Stimulated activated CD8-positive, alpha-beta memory T cell treated with anti-CD3 and anti-CD28 coated beads, Interleukin-4, amount 100 ng/mL, for 1 hour (primary cell): ENCODE measurements around the gene LPGAT1.

Experiments used
- DNase-seq, 2 donors: peaks; one replicate each; pipeline ENCODE4 v3.0.0-alpha.2; 2020; ENCODE audit warnings: low read depth in 2 of 2, low spot score in 1 of 2

Gene LPGAT1

DNA sequence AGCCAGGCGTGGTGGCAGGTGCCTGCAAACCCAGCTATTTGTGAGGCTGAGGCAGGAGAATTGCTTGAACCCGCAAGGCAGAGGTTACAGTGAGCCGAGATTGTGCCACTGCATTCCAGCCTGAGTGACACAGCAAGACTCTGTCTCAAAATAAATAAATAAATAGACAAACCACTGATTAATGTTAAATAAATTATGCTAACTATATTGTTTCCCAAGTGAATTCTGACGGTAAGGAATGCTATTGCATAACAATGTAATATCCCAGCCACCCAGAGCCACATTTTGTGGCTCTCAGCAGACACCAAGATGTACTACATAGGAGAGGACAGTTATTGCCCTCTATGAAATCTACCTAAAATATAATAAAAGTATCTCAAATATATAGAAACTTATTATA is 55.4 kb downstream of the LPGAT1 start:
- DNase-seq = no peak

DNA sequence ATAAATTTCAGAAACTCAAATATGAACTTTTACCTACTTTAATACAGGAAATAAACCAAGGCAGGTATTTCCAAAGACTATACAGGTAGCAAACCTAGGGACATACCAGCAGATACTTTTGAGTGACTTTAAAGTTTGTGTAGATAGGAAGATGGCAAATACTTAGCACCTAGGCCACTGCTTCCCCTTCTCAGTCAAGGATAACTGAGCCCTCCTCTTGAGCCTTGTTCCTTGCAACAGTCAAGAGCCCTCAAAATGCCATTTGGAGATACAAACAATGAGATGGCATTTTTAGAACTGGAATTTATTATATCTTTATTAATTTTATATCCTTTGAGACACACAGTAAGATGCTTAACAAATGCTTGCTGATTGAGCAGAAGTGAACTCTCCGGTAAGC is 65.9 kb downstream of the LPGAT1 start:
- no peak for DNase-seq

DNA sequence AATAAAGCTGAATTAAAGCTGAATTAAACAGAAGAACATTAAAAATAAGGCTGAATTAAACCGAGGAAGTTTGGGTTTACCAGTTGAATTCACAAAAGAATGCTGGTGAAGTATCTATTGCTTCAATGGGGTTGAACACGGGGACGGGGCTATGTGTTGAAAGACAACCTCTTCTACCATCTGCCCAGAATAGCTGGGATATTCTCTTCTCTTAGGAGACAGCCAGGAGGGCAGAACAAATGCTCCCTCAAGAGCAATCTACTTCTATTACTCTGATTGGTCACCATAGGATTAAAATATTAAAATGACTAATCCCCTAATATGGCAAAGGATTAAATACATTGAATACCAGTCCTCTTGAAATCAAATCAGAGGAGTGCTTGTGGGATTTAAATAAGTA is 68.4 kb downstream of the LPGAT1 start:
- DNase-seq = no peak

DNA sequence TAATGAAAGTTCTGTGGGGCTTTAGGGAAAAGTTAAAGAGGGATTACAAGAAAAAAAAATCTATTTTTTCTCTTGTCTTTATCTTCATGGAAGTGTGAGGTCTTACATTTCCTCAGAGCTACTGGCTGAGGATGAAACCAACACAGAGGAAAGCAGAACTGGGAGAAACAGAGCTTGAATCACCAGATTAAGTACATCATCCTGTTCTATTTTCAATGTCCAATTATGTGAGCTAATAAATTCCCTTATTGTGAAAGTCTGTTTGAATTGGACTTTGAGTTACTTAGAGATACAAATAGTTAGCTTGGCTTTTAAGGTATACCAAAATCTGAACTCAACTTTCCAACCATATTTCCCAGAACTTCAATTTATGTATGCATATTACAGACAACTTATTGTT is 69.2 kb downstream of the LPGAT1 start:
- no peak for DNase-seq

DNA sequence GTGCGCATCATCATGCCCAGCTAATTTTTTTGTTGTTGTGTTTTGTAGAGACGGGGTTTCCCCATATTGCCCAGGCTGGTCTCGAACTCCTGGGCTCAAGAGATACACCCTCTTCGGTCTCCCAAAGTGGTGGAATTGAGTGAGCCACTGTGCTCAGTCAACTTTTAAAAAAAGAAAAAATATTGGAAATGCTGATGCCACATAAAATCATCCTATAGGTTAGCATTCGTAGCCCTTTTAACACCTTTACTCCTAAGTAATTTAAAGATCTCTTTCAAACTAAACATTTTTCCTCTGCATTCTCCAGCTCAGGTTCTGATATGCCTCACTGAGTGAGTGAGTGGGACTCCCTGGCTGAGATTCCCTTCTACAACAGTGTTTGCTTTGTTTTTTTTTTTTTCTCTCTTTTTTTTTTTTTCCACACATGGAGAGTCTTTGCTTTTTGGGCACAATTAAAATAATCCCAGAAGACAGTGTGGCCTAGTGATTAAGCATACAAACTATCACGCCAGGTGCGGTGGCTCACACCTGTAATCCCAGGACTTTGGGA is 74.0 kb downstream of the LPGAT1 start:
- DNase-seq = no peak

DNA sequence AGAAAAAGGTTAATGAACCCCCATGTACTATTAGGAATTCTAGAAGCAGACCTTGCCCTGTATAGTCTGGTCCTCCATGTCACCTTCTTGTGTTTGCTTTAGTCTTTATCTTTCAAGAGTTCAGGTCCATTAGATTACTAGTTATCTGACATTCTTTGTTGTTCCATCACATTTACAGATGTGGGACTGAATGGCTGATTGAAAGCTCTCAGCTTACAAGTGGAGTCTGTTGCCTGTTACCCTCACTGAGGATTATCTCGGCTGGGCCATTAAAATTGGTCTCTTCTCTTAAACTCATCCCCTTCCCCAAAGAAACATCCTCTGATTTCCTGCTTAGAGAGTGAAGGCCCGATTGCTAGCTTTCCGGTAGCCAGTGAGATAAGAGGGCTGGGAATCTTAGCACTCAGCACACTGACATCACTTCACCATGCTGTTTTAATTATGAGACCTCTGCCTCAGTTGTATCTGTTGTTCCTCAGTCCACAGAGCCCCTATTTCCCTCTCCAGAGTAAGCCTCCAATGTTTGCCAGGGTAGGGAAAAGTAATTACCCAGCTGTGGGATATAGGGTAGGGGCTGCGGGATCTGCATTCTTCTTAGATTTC is 76.8 kb downstream of the LPGAT1 start:
- no peak for DNase-seq

DNA sequence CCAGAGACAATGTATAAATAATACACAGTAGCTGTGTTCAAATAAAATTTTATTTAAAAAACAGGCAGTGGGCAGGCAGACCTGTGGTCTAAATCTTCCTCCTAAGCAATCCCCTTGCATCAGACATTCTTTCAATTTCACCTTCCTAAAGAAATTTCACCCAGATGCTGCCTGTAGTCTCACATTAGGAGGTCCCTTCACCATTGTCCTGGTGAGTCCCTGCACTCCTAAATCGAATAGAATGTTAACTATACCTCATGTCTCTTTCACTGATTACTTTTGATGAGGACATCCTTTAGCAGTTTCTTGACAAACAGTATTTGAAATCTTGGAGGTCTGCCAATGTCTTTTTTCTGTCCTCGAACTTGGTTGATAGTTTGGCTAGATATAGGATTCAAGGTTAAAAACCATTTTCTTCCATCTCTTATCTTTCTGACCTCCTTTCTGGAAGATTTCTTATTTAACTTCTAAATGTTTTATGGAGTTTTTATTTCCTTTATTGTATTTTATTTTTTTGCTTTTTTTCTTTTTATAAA is 77.5 kb downstream of the LPGAT1 start:
- no peak for DNase-seq

DNA sequence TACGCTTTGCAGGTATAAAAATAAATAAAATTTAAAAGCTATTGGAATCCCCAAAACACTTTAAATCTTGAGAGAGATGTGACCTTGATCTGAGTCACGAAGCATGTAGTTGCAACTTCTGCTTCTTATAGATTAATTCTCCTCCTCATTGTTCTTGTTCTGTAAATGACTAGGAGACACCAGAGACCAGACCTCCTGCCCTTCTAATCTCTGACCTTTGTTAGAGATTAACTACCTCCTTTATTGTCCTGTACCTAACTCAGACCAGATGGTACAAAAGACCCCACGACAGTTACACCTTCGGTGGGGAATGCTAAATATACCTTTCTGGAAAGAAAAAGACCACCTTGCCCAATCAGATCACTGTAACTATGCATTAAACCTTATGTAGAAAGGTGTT is 78.2 kb downstream of the LPGAT1 start:
- no peak for DNase-seq

DNA sequence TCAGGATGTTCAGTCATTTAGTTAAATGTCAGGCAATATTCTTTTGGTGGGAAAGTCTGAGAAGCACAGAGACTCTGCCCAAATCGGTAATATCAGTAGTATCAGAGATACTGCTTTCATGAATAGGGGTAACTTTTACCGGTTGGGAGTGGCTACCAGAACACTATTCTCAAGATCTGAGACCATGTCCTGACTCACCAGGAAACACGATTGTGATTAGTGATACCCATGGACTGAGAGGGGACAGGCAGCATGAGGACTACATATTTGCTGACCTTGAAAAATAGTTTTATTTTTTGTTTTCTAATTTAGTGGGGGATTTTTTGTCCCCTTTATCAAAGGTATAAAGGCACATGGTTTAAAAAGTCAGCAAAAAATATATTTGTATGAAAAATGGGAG is 79.1 kb downstream of the LPGAT1 start:
- no peak for DNase-seq

DNA sequence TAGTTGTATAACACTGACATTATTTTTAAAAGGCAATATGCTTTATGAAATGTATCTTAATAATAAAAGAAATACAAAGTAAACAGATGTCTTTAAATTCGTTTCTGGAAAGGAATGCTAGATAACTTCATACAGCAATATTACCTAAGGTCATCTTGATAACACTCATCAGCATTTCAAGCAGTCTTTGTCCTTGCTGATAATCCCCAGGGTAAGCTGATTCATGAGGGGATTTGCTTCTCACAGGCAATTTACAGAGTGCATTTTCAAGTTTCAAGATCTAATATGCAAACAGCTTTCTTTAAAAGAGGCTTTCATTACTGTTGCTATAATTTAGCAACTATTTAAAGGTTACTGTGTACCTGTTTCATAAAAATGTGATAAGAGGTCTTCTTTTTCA is 80.0 kb downstream of the LPGAT1 start:
- no peak for DNase-seq

DNA sequence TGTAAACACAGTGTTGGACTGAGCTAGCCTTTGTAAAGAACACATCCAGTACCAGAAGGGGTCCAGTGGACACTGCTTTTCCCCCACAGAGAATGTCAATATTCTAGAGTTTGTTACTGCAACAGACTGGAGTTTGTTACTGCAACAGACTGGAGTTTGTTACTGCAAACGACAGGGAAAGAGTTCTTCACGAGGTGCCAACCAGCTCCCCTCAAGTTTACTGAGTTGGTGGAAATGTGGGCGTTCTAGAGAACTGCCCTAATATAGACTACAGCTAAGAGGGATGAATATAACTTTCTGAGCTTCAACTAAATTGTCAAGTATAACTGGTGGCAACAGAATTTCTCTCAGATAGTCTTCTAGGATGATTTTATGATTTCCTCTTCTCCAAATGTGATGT is 81.3 kb downstream of the LPGAT1 start:
- DNase-seq = no peak

DNA sequence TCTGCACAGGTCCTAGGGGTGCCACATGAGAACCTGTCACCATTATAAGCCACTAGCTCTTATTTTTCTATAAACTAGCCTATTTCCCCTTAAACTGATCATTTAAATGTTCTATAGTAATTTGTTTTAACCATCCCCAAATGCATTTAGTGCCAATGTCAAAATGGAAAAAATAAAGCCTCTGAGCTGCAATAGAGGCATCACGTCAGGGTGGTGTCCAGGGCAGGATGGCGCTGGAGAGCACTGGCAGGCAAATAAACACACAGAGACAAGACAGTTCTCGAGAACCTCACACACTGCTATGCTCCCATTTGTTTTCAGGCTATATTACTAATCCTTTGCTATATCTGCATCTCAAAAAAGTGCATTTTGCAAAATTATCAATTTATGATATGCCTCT is 81.8 kb downstream of the LPGAT1 start:
- DNase-seq = no peak

DNA sequence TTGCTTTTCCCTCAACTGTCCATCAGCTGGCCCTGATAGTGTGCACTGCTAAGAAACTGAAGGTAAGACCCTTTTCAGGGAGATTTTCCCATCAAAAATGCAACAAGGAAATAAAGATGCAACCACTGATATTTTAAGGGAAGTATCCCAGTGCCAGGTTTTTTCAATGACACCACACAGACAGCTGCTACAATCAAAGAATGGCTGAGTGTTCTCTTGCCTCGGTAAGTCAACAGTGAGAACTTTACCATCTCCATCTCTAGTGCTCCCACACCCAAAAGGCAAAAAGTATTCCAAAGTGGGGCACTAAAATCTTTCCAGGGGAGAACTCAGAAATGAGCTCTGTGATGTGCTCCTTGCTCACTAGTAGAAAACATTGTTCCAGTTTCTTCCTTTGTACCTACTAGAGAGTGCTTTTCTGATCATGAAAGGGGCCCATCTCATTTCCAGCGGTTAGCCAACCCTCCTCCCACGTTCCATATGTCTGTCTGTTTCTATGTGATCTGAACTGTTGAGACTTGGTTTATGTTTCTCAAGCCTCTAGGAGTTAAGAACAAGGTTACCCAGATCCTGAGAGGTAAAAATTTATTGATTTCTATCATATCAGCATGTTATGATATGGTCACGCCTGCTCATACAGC is 87.6 kb downstream of the LPGAT1 start:
- no peak for DNase-seq

DNA sequence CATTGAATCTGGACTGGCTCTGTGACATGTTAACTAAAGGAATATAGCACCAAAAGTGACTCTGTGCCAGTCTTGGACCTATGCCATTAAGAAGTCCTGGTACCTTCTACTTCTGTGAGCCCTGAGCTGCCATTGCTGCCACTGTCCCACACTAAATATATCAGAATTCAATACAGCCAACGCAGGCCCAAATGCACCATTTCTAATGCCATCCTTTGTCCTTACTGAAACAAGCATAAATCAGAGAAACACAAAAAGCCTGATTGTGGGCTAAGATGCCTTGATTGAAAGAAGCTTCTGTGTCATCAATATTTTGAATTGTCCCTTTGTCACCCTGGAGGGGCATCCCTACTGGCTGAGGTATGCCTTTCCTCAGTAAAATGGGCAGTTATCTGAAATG is 88.3 kb downstream of the LPGAT1 start:
- no peak for DNase-seq

DNA sequence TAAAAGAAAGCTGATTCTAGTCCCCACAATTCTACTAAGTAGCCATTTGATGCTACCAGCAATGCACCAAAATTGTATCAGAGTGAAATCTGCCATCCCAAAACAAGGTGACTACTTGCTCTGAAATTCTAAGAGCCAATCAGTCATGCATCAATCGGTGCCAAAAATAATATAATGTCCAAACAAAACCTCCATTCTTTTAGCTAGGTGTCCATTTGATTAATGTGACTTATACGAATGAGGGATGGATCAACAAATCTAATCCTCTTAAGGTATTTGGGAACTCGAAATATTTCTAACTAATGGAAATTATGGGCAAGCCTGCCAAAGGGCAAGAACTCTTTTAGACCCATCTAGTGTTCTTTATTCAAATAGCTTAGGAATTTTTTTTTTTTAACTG is 88.8 kb downstream of the LPGAT1 start:
- no peak for DNase-seq

DNA sequence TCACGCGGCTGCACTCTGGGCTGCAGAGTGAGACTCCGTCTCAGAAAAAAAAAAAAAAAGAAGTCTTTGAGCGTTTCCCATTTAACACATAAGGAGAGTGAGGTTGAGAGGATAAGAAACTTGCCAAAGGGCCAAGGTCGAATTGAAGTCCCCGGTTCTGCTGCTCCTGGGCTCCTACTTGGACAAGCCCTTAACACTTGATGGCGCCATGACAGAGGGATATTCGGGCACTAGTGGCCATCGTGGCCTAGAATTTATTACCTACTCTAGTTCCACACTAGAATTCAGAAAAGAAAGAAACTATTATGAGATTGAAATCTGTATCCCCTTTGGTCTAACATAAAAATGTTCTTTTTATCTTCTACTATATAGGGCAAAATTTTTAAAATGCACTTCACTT is 89.4 kb downstream of the LPGAT1 start:
- DNase-seq = no peak

DNA sequence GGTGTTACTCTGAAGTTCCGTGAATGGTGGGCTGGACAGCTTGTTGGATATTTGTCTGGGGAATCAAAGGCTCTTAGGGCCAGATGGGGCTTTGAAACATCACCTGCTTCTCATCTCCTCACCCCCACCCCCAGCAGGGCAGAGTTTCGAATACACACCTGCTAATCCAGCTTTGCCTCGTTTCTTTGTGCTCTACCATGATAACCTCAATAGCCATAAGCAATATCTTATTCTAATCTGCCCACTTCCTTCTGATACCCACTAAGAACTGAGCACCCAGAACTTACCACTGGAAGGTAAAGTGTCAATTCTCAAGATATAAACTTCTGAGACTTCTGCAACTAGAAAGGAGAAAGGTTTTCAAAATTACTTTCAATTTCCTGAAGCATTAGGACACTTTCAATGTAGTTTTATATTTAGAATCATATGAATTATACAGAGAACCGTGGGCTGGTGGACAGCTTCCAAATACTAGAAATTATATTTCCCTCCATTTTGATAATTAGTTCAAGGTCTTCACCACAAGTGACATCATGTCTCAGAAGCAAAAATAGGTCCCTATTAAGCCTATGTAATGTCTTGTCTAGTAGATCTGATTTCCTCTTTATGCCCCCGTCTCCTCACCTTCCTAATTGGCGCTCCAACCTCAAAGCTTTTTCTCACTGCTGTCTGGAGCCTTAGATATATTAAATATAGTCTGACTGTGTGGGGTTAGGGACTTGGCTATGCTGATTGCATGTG is 90.7 kb downstream of the LPGAT1 start:
- no peak for DNase-seq

DNA sequence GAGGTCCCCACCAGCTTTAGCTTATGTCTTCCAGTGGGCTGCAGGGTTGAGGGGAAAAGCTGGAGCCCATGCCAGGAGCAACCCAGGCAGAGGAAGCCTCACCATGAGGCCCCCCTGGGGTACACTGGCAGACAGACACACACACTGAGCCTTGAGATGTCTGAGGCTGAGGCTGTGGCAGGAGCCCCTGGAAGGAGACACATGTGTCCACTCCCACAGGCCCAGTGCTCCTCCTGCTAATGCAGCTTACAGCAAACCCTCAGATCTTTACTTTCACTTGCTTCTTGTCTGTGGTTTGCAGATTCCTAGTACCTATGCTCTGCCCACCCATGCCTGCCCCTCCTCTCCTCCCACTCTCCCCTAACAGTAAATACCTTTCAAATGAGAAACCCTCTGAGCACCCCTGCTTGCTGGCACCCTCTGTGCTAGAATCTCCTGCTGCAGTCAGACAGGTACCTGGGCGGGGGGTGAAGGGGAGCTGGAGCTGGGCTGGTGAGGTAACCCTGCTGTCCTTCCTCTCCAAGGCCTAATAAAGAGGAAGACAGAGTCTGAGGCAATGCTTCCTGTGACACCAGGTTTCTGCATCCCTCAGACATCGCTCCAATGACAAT is 91.8 kb downstream of the LPGAT1 start:
- DNase-seq = no peak

DNA sequence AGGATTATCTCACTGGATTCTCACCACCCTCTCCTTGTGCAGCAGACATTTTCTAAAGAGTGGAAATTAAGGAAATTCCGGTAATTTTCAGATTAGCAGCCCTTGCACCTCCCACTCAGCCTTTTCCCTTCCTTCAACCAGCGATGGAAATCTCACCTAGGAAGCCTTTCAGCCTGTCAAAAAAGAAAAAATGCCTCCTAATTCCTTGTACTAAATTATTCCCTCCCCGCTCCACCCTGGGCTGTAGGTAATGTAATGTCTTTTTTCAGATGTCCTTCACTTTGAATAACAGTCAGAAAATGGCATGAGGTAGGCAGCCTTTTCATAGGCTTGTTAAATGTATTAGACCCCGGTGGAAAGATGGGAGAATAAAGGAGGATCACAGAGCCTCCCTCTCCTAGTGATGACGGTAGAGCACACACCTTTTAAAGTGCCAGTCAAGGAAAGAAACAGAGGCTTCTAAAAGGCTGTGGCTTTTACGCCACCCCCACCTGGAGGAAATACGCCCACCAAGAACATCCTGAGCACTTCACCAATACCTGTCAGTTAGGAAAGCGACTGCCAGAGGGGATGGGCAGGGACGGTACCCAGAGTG is 92.4 kb downstream of the LPGAT1 start:
- no peak for DNase-seq

DNA sequence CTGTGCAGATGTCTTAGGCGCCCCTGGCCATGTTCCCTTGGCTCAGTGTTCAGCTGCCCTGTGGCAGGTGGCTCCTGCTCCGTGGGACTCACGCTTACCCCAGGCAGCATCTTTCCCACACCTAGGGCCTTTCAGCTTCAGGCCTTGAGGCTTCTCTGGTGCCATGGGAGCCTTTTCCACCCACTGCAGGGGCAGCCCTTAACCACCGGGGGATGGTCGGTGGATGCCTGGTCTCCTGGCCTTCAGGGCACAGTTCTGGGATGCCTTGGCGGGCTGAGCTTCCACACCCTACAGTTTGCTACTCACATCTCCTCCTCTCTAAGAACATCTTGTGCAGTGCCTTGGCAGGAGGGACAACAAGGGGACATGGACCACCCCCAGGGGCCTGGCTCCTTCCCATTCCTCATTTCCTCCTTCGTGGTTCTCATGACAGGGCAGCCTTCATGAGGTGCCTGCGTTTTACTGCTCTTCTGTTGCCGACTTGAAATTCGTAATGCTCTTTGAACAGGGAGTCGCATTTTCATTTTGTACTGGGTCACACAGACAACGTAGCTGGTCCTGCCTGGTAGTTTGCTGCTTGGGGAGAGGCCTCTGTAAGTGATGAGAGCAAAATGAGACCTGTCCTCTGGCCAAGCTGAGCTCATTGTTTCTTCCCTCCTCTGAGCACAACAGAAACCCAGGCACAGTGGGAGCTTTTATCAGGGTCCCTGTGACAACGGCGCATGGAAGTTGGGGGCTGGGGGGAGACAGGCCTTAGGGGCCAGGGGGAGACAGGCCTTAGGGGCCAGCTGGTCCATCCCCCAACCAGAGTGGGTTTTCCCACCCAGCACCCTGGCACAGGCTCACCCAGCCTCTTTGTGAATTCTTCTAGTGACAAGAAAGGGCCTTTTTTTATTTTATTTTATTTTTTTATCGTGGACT is 93.2 kb downstream of the LPGAT1 start:
- no peak for DNase-seq
